ENCODE results near the gene CRTC1.
"Not testable (repeated sequence)": the region's sequence is repeated elsewhere in the genome, so short reads cannot be mapped to it uniquely, and the experiment has no call there.

Gene CRTC1

DNA sequence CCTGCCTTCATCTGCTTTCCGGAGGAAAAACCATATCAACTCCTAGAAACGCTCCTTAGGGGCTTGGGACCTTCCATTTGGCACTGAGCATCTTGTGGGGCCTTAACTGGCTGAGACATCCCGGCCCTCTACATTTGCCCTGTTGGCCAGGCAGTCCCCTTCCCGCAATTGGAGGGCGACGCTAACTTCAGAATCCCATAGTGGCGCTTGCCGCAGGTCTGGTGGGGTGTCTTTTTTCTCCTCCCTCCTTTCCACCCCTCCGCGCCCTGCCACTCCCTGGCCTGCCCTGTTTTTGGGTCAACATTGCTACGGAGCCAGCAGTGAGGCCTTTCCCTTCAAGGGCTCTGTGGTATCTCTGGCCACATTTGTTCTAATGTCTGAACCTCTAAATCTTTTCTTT lies 13.6 kb upstream of the CRTC1 start:
- DNase-seq (ENCODE audit: low read depth) = no peak

DNA sequence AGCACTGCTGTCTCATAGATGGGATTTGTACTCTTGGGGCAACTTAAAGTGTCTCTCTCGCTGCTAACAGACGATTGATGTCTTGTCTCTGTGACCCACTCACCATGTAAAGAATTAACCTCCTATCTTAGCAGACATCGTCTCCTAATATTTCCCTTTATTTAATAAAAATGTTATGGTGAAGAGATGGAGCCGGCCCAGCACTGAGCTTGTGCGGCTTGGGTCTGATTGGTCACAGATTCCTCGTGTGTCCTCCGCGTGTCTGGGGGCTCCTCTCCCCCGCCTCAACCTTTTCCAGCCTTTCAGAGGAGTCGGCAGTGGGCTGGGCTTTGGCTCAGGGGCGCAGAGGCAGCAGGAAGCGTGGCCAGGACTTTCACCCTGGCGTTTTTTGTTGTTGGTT lies 13.2 kb upstream of the CRTC1 start:
- DNase-seq (ENCODE audit: low read depth) = no peak

DNA sequence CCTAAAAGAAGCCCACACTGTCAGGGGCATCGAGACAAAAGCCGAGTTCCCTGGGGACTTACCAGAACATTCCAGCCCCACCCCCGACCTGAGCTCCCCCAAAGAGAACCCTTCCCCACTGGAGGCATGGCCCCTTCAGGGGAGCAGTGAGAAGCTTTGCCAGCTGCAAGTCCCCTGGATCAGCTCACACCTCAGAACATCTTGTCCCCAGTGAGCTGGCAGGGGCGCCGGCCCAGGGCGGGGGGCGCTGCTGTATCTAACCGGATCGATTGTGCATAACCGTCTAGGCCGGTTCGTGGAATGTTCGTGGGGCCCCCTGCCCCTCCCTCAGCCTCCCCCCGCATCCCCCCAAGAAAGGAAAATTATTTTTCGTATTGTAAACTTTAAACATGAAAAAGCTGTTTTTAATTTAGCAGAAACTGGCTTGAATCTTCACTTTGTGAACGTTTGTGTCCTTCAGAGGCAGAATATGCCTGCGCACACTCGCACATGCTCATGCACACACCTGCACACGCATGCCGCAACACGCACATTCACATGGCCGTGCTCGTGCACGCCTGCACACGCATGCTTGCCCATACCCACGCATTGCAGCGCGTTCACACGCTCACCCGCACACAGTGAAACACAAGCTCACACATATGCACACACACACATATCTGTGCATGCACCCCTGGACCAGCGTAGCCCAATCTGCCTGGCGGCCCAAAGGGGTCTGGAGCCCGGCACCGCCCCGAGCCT lies 12.0 kb upstream of the CRTC1 start:
- DNase-seq (ENCODE audit: low read depth) = no peak

DNA sequence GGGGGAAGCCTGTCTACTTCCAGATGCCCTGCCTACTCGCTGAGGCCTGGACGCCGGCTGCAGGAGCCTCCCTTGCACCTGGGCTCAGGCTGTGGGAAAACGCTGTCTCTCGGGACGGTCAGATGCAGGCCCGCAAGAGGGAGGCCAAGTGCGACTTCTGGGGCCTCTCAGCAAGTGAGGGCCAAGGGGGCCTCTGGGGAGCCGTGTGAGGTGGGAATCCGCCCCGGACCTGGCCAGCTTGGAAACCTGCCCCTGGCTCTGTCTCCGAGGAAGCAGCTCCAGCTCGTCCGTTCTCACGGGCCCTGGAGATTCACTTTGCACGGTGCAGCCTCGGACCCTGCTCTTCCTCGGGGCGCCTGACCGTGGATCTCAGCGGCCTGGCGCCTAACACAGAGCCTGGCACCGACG lies 11.4 kb upstream of the CRTC1 start:
- no peak for DNase-seq (ENCODE audit: low read depth)

DNA sequence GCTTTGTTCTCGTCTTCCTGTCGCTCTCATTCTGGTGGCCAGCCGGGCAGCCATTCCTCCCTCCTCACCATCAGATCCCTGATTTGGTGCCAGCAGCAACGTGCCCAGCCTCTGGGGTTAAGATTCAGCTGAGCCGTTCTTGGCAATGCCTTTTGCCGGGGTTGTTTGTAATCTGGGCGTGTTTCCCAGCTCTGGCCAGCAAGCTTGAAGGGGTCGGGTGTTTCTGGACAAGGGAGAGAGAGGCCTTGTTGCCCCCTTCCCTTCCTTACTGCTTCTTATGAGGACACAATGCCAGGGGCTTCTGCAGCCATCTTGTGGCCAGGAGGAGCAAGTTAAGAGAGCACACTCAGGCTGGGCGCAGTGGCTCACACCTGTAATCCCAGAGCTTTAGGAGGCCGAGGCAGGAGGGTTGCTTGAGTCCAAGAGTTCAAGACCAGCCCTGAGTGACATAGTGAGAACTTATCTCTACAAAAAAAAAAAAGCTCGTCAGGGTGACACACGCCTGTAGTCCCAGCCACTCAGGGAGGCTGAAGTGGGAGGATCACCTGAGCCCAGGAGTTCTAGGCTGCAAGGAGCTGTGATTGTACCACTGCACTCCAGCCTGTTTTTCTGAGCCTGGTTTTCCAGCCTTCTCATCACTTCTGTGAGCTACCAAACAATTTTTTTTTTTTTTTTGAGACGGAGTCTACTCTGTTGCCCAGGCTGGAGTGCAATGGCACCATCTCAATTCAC lies 10.7 kb upstream of the CRTC1 start:
- no peak for DNase-seq (ENCODE audit: low read depth)

DNA sequence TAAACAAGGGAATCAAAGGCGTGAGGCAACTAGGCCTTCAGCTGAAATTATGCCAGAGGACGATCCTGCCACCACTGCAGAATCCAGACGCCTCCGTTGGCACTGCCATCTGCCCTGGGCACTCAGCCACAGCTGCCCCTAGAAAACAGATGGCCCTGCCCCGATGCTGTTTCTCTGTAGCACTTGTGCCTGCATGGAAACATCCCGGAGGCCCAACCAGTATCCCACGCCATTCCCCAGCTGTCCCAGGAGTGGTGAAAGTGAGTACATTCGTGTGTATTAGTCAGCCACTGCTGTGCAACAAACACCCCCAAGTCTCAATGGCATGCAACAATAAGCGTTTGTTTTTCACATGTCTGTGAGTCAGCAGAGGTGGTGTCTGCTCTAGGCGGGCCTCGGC lies 8.9 kb upstream of the CRTC1 start:
- DNase-seq (ENCODE audit: low read depth) = no peak

DNA sequence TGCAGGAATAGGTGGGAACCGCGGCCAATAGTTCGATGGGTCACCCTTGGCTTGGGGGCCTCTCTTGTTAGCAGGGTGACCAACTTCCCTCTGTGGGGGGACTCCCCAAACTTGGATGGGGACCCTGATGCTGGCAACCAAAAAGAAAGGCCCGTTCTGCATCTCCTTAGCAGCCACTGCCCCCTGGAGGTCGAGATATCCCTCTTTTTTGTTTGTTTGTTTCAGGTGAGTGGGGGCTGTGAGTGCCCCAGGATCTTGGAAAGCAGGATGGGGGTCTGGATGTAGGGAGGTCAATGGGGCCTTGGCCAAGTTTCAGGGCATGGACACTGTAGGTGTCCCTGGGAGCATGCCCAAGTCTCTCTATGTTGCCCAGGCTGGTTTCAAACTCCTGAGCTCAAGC lies 7.7 kb upstream of the CRTC1 start:
- no peak for DNase-seq (ENCODE audit: low read depth)

DNA sequence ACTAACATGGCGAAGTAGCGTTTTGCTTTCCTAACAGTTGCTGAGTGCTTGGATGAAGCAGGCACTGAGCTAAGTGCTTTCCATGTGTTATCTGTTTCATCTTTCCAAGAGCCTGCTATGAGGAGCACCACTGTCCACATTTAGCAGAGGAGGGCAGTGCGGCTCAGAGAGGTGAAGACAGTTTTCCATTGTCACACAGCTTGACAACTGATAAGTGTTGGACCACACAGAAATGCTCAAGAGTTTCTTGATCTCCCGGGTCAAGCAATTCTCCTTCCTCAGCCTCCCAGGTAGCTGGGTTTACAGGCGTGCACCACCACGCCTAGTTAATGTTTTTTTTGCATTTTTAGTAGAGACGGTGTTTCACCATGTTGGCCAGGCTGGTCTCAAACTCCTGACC lies 6.8 kb upstream of the CRTC1 start:
- no peak for DNase-seq (ENCODE audit: low read depth)

DNA sequence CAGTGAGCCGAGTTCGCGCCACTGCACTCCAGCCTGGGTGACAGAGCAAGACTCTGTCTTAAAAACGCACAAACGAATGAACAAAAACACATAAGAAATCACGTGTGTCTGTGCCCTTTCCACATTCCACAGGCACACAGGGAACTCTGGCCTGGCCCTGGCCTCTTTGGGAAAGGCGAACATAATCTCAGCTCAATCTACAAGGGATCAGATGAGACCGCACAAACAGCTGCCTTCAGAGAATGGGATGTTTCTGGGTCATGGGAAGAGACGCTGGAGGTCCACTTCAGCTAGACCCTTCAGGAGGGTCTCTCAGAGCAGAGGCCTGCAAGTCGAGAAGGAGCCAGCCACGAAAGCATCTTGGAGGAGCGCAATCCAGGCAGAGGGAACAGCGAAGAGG lies 6.3 kb upstream of the CRTC1 start:
- no peak for DNase-seq (ENCODE audit: low read depth)

DNA sequence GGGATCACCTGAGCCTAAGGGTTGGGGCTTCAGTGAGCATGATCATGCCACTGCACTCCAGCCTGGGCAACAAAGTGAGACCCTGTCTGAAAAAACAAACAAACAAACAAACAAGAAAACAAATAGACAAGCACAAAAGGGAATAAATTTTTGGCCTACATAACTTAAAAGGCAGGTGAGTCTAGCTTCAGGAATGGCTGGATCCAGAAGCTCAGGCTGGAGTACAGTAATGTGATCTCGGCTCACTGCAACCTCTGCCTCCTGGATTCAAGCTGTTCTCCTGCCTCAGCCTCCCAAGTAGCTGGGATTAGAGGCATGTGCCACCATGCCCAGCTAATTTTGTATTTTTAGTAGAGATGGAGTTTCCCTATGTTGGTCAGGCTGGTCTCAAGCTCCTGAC lies 3.3 kb upstream of the CRTC1 start:
- not testable (repeated sequence) for DNase-seq (ENCODE audit: low read depth)

DNA sequence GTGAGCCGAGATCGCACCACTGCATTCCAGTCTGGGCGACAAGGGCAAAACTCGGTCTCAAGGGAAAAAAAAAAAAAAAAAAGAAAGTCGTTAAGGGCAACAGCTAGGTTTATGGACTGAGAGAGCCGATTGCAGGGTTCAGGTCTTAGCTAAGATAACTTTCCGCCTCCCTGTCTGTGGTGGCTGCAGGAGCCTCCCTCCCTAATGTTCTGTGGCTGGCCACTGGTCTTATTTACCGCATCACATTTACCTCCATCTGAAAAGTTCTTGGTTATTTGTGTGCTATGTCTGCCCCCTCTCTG lies 722 bp upstream of the CRTC1 start:
- DNase-seq (ENCODE audit: low read depth) = no peak

DNA sequence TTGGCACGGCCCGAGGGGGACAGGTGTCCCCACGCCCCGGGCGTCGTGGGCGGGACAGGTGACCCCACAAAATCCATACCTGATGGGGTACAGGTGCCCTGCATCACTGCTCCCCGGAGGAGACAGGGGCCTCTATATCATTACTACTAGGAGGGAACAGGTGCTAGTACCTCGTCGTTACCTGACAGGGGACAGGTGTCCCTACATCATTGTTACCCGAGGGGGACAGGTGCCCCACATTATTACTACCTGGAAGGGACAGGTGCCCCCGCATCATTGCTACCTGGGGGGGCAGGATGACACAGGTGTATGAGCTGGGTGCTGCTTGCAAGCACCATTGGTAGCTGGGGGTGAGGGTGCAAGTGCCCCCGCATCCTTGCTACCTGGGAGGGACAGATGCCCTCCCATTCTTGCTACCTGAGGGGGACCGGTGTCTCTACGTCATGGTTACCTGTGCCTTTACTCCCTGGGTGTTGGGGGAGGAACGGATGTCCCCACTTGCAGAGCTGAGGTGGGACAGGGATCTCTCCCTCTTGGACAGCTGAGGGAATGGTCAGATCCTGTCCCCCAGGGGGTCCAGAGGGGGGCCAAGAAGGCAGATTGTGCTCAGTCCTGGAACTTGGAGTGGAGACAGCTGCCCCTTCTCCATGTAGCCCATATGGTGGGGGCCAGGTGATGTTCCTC lies 620 bp downstream of the CRTC1 start:
- DNase-seq (ENCODE audit: low read depth) = no peak

DNA sequence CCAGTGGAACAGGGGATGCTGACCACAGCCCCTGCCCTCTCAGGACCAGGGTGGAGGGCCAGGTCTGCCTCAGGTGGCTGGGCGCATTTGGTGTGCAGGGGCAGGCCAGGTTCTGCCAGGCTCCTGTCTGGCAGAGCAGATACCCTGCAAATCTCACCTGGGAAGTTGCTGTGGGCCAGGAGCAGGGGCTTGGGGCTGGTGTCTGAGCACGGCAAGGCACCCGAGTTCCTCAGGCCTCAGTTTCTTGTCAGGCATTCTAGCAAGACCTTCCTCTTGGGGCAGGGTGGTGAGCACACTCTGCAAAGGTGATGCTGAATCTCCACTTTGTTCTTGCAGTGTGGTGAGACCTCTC lies 1.1 kb downstream of the CRTC1 start:
- DNase-seq (ENCODE audit: low read depth) = no peak

DNA sequence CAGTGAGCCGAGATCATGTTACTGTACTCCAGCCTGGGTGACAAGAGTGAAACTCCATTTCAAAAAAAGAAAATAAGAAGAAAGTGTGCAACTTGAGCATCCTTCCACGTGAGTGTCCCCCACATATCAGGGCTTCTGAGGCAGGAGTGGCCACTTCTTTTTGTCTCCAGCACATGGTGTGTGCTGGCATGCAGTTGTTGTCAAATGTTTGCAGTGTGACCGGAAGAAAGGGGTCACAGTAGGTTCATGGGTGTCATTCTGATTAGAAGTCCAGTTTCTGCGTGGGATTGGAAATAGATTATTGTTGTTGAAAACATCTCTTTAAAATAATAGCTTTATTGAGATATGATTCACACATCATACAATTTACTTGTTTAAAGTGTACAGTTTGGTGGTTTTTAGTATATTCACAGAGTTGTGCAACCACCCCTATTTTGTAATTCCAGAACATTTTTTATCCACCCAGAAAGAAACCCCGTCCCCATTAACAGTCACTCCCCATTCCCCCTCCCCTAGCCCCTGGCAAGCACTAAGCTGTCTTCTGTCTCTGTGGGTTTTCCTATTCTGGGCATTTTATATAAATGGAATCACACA lies 2.2 kb downstream of the CRTC1 start:
- DNase-seq (ENCODE audit: low read depth) = no peak

DNA sequence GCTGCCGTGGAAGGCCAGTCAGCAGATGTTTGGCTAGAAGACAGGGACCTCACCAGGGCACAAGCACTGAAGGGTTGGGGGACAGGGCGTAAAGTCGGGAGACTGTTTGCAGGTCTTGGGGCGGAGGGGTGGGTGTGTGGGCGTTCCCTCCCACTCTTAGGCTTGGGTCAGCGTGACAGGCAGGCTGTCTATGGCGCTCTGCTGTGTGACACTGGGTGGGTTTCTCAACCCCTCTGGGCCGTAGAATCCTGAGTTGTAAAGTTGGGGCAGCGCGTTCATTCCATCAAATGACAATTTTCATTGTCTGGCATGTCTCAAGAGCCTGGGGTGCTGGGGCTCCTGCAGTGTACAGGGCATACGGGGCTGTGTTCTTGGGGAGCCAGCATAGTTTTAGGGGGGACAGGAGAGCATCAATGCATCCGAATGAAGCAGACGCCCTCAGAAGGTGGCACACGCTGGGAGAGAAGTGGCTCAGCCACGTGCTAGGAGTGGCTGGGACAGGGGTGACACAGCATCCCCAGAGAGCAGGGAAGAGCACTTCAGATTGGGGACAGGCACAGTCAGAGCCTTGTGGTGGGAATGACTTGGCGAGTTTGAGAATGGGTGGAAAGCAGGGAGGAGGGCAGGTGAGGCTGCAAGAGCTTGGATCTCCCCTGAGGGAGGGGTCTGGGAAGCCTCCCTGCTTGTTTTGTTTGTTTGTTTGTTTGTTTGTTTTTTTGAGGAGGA lies 4.4 kb downstream of the CRTC1 start:
- no peak for DNase-seq (ENCODE audit: low read depth)

DNA sequence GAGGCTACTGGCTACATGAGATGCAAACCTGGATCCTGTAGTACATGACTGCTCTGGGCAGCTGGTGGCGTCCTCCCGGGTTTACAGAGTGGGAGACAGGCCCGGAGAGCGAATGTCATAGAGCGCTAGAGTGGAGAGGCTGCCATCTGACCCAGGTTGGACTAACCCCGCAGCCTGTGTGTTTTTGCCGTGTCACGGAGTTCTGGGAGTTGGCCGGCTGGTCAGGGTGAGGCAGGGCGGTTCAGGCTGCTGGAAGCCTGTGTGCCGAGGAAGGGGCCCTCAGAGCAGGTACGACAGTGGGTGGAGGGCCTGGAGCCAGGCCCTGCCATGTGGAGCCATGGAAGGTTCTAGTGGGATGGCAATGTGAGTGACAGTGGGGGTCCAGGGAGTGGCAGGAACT lies 12.5 kb downstream of the CRTC1 start:
- DNase-seq (ENCODE audit: low read depth) = no peak

DNA sequence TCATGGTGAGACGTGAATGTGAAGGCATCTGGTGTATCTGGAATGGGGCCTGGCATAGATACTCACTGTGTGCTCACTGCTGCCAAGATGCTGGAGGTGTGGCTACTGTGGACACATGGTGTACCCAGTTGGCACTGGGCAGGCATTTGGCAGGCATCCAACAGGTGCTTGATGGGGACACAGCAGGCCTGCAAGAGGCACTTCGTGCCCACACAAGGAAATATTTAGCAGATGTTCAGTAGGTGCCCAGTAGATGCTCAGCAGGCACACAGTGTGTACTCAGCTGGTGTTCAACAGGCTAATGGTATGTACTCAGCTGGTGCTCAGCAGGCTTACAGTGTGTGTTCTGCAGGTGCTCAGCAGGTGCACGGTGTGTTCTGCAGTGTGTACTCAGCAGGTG lies 14.2 kb downstream of the CRTC1 start:
- DNase-seq (ENCODE audit: low read depth) = no peak

DNA sequence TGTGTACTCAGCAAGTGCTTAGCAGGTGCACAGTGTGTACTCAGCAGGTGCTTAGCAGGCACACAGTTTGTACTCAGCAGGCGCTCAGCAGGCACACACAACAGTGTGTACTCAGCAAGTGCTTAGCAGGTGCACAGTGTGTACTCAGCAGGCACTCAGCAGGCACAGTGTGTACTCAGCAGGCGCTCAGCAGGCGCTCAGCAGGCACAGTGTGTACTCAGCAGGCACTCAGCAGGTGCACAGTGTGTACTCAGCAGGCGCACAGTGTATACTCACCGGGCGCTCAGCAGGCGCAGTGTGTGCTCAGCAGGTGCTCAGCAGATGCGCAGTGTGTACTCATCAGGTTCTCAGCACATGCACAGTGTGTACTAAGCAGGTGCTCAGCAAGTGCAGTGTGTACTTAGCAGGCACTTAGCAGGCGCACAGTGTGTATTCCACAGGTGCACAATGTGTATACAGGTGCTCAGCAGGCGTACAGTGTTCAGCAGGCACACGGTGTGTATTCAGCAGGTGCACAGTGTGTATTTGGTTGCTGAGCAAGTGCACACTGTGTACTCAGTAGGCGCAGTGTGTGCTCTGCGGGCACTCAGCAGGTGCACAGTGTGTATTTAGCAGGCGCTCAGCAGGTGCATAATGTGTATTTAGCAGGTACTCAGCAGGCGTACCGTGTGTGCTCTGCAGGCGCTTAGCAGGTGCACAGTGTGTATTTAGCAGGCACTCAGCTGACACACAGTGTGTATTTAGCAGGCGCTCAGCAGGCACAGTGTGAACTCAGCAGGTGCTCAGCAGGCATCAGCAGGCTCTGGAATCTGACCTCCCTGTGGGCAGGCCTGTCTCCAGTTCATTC lies 15.1 kb downstream of the CRTC1 start:
- DNase-seq (ENCODE audit: low read depth) = no peak

DNA sequence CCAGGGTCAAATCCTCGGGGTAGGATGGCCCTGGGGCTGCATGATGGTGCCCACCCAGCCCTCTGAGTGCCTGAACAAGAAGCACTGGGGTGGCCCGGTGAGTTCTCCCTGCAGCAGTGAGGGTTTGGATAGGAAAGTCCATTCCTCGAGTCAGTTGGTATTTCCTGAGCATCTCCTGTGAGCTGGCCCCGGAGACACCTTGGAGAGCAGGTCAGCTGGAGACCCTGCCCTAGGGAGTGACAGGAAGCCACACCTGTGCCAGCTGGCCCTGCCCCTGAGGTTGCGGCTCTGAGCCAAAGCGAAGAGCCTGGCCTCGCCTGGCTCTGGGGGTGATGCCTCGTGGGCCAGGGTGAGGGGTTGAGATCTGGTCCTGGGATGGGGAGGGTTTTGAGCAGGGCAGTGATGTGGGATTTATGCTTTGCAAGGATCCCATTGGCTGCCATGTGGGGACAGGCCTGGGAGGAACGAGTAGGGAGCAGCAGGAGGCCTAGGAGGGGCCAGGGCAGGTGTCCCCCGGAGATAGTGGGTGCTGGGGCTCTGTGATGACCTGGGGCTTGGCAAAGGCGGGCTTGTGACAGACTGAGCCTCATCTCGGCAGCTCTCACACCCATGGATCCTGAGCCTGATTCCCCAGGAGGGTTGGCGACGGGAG lies 16.0 kb downstream of the CRTC1 start:
- DNase-seq (ENCODE audit: low read depth) = no peak

DNA sequence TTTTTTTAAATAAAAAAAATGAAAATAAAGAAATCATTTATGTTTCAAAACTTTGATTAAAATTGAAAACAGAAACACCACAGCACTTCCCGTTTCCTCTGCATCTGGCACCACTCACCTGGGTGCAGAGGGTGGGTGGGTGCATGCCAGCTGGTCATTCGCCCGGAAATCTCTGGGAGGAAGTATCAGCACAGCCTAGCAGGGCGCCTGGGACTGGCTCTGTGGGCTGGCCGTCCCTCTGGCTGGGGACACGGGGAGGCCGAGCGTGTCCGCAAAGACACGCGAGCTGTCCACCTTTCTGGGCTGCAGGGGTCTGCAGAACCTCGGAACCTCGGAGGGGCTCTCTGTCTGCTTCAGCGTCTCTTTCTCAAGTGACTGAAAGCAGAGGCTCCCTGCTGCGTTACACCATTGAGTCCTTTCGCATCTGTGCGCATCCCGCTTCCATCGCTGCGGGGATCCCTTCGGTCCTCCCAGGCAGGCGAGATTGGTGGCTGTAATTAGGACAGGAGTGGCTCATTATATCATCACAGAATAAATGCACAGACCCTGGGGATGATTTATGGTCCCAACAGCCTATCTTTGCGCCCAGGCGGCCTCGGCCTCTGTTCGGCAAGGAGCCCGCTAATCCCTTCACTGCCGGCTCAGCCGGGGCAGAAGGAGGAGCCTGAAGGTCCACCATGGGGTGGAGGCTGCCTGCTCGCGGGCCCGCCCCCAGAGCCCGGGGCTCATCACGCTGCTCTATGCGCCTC lies 17.2 kb downstream of the CRTC1 start:
- DNase-seq (ENCODE audit: low read depth) = peak; percentile 46
